Occipital lobe (tissue), 2 donors: ENCODE data around the gene LRRC37B. TPM values are rescaled to one million over a fixed set of nuclear protein-coding genes. Genes with fewer than 3 reads are reported as not detected.
"Not testable (repeated sequence)": the region's sequence is repeated elsewhere in the genome, so short reads cannot be mapped to it uniquely, and the experiment has no call there.

Source experiments
- DNase-seq: peaks from one replicate; lab custom pipeline; 2025; lab: John Stamatoyannopoulos, UW
- total RNA-seq: library from RNA; depleted of rRNA; stranded (reverse); fragments of >200 nt; gene quantifications from one replicate; pipeline ENCODE4 v1.2.3, GENCODE V29; 2014

LRRC37B gene
- total RNA-seq, 1 donor from 2014 or later = 79.5 TPM

DNA sequence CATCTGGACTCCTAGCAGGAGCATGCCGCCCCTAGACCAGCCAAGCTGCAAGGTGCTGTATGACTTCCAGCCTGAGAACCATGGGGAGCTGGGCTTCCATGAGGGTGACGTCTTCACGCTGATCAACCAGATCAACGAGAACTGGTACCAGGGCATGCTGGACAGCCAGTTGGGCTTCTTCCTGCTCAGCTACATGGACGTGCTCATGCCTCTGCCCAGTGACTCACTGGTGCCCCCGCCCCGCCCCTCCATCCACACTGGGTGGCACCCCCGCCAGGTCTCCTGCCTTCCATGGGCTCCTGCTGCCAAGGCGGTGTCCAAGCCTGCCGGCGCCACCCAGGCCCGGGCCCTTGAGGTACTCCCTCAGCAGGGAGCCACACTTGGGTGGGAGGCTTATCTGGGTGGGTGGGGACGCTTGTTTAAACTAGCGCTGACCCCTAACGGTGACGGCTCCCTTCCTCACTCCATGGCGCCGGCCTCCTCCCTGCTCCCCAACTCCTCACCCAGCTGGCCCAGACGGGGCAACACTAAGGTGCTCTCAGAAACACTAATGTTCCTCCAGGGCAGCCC, 34.2 kb downstream of the LRRC37B start:
- DNase-seq = not testable (repeated sequence)

DNA sequence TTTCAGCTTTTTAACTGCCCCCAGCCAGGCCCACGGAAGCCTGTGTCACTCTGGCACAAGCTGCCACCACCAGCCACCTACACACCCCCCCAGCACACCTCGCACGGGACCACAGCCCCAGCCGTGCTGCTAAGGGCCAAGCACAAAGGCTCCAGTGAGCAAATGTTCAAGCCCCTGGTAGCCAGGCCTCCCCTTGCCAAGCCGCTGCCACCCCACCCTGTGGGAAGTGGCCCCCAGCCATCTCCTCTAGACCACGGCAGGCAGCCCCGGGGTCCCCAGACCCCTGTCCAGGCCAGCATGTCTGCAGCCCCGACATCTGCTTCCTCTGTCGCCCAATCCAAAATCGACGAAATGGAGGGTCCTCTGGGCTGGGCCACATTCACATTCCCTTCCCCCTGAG, 35.1 kb downstream of the LRRC37B start:
- not testable (repeated sequence) for DNase-seq

DNA sequence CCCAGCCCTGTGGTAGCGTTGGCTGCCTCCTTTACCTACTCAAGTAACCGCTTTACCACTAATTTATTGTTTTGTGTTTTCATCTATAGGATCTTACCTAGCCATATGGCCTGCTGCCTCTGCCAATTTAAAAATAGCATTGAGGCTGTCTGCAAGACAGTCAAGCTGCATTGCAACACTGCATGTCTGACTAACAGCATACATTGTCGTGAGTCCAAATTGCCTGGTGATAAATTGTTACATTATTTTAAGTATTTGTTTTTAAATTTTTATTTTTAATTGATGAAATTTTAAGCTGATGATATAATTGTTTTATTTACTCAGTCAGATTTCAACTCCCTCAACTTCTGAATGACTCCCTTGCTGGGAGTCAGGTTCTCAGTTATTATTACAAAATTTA, 38.4 kb downstream of the LRRC37B start:
- not testable (repeated sequence) for DNase-seq

- not testable (repeated sequence) for DNase-seq
These were observed 40.5 kb downstream of the LRRC37B start for GRCh38 chr17:32047663-32048062.

- DNase-seq = not testable (repeated sequence)
These were observed 47.8 kb downstream of the LRRC37B start for GRCh38 chr17:32054985-32055384.

DNA sequence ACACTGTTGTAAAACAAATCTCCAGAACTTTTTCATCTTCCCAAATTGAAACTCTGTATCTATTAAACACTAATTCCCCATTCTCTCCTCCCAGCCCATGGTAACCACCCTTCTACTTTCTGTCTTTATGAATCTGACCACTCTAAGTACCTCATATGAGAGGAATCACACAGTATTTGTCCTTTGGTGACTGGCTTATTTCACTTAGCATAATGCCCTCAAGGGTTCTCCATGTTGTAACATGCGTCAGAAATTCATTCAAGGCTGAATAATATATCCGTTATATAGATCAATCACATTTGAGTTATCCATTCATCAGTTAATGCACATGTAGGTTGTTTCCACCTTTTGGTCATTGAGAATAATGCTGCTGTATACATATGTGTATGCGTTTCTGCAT, 48.2 kb downstream of the LRRC37B start:
- not testable (repeated sequence) for DNase-seq

DNA sequence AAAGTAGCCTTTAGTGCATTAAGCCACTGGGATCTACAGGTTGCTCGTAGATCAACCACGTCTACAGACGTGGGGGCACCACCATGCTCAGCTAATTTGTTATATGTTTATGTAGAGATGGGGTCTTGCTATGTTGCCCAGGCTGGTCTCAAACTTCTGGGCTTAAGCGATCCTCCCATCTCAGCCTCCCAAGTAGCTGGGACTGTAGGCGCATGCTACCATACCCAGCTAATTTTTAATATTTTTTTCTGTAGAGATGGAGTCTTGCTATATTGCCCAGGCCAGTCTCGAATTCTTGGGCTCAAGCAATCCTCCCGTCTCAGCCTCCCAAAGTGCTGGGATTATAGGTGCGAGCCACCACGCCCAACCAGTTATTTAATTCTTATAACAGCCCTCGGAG, 49.3 kb downstream of the LRRC37B start:
- DNase-seq = not testable (repeated sequence)

- DNase-seq = not testable (repeated sequence)
These were observed 50.4 kb downstream of the LRRC37B start for GRCh38 chr17:32057460-32058105.

DNA sequence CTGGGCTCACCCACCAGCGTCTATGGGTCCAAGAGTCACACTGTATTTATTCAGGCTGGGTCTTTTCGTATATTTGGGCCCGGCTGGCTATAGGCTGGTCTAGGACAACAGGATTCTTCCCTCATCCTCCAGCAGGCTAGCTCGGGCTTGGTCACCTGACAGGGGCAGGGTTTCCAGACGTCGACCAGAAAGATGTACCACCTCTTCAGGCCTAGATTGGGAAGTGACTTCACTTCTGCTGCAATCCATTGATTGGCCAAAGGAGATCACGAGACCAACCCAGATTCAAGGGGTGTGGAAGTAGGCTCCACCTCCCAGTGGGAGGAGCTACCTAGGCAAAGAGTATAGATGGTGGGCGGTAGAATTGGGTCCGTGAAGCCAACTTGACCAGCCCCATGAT, 53.5 kb downstream of the LRRC37B start:
- not testable (repeated sequence) for DNase-seq

DNA sequence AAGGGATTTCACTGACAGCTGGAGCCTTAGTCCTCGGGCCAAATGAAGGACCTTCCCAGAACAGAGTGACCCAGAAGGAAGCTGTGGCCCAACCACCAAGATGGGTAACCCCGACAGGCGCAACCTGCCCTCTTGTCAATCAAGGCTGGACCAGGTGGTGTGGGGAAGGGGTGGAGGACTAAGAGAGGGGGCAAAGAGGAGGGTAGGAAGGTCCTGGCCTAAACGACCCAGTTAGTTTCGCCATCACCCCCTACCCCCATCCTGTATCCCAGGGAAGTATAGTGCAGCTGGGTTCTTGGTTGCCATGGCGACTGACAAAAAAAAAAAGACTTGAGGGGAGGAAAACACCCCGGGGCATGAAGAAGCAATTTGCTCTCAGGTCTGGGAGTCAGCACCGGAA, 54.7 kb downstream of the LRRC37B start:
- not testable (repeated sequence) for DNase-seq

DNA sequence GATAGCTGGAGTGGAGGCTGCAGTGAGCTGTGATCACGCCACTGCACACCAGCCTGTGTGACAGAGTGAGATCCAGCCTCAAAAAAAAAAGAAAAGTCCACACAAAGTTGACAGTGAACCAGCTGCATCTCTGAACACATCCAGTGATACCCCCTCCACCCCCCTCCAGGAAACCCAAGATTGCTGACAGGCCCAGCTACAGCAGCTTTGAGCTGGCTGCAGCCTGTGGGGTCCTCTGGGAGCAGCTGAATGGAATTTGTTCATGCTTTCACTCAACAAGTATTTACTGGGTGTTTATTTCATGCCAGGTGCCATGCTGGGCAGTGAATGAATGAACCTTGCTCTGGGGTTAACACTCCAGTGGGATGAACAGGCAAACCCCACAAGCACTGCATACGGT, 56.9 kb downstream of the LRRC37B start:
- DNase-seq = not testable (repeated sequence)

GRCh38 chr17:32066123-32066680, 59.0 kb downstream of the LRRC37B start:
- DNase-seq = not testable (repeated sequence)

DNA sequence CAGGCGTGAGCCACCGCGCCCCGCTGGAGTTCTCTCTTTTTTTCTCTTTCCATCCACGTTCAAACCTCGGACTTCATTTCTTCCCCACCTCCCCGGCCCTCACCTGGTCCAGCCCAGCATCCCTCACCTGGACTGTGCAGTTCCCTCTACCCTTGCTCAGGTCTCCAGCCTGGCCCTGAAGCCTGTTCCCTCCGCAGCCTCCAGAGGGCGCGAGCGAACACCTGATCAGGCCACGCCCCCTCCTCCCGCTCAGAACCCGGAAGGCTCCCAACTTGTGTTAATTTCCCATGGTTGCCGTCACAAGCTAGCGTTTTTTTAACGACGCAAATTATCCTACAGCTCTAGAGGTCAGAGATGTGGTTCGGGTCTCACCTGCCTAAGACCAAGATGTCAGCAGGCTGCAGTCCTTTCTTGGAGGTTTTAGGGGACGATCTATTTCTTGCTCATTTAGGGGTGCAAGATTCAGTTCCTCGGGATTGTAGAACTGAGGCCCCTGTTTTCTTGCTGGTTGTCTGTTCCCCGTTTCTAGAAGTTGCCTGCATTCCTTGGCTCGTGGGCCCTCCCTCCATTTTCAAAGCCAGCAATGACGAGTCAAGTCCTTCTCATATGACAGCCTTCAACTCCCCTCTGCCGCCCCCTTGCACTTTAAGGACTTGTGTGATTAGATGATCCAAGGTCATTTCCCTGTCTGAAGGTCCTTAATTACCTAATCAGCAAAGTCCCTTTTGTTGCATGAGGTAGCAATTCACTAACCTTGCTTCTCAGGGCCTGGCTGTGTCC, 59.9 kb downstream of the LRRC37B start:
- not testable (repeated sequence) for DNase-seq

DNA sequence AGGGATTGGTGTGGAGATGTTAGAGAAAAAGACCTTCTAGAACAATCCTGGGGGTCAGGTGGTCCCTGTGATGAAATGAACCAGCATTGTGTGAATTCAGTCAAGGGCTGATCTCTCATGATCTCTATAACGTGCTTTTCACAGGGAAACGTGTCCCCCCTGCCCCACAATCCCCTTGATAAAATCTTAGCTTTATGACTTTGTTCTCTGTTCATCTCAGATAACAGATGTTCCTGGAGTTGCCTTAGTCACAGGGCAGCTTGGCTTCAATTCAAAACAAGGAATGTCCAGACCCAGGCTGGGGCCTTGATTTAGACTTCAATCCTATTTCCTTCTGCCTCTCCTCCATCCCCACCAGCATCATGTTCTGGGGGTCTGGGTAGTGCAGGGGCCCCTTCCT, 61.9 kb downstream of the LRRC37B start:
- not testable (repeated sequence) for DNase-seq

- not testable (repeated sequence) for DNase-seq
These were observed 64.8 kb downstream of the LRRC37B start for GRCh38 chr17:32071961-32072360.

GRCh38 chr17:32073131-32073530, 65.9 kb downstream of the LRRC37B start:
- not testable (repeated sequence) for DNase-seq

DNA sequence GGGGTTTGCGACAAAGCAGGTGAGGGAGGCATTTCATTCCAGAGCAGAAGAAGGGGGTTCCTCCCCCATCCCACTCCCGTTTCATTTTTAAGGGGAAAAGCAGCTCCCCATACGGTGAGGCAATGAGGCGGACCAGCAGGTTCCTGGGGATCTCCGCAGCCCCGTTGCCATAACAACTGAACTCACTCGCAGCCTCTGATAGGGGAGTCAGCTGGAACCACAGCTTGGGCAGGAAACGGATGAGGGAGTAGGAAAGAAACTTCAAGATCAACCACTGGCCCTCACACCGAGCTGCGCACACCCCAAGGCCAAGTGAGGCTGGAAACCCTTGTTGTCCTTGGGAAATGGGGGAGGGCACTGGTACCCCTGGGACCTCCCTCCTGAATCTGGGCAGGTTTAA, 72.6 kb downstream of the LRRC37B start:
- DNase-seq = peak; percentile 42

- DNase-seq = not testable (repeated sequence)
These were observed 76.4 kb downstream of the LRRC37B start for GRCh38 chr17:32083550-32083979.

- not testable (repeated sequence) for DNase-seq
These were observed 77.1 kb downstream of the LRRC37B start for GRCh38 chr17:32084003-32084941.

DNA sequence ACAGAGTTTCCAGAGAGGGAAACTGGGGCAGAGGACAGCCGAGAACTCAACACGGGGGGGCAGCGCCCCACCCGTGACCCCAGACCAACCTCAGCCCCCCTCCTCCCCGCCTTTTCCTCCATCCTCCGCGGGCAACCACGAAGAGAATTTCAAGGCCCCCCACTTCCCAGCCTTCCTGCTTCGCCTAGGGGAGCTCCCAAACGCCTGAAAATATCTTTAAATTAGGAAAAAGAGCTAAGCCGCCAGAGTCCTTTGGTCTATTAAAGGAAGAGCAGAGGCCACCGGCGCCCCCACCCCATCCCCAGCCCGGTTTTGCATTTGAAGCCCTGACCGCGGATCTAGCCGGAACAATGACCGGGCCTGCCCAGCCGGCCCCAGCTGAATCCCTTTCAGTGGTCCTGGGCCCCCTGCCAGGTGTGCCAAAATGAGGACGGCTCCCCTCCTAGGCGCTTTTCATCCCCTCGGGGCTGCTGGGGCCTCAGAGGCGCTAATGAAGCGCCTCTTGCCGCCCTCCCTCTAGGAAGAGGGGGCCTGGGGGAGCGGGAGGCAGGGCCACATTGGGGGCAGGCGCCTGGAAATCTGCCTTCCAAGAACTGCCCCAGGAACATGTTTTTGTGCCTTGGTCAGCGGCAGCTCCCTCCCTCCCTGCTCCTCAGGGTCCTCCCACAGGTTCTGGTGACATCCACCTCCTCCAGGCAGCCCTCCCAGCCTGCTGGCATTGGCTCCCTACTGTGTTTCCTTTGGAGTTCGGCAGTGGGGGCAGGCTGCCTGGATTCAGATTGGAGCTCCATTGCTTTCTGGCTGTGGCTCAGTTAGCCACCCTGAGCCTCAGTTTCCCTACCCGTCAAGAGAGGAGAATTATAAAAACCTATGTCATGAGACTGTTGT, 78.0 kb downstream of the LRRC37B start:
- DNase-seq = not testable (repeated sequence)
